ENCODE data around the gene ZNF277. TPM values are rescaled to one million over a fixed set of nuclear protein-coding genes. Genes with fewer than 3 reads are reported as not detected.
A peak's percentile ranks its signal among the peaks of the same experiment; 100 is the strongest.

The ZNF277 gene
- polyA plus RNA-seq, 1 donor = 27.4 TPM

- WGBS (ENCODE audit: insufficient coverage, low lambda C conversion rate) = 80% methylated on average over 1 of the region's 3 CpGs
- Histone ChIP-seq H3K27me3 (ENCODE audit: control insufficient read depth, insufficient read depth, low read length) (no peaks in the 10 kb centered on the region), H3K27ac (ENCODE audit: low read length) (no peak overlapping the region), H3K36me3 (ENCODE audit: control insufficient read depth, insufficient read depth, low read length) (no peaks in the 10 kb centered on the region), H3K9me3 (ENCODE audit: control insufficient read depth, low read depth, low read length) (no peaks in the 10 kb centered on the region), H3K4me1 (ENCODE audit: control insufficient read depth, insufficient read depth, low read length) (no peaks in the 10 kb centered on the region), H3K4me3 (ENCODE audit: low read length) (no peak overlapping the region)
- no peak for DNase-seq
Measured at GRCh38 chr7:112361154-112361553, 154.7 kb downstream of the ZNF277 start.

DNA sequence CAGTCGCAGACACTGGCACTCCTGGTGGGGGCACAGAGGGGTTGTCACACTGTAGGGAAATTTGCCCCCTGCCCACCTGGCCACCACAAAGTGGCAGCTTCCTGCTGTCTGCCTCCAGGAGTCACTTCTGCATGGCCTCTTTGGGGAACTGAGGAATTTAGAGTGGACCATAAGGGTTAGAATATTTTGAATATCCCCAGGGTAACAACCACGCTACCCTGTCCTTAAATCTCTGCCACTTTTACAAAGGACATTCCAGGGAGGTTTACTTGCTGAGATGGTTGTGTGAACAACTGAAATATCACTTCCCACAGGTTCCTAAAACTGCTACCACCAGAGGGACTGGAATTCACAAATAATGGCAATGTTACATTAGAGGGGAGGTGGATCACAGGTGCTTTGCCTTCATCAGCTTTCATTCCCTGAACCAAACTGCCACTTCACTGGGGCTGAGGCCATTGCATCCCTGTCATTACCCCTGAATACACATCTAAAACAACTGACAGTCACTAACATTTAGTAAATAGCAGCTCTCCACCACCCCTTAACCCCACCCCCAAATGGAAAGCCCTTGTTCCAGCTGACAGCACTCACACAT, 155.7 kb downstream of the ZNF277 start:
- no peak for DNase-seq
- H3K9me3 ChIP-seq (ENCODE audit: control insufficient read depth, low read depth, low read length) = no peaks in the 10 kb centered on the region
- no peaks in the 10 kb centered on the region for H3K4me1 ChIP-seq (ENCODE audit: control insufficient read depth, insufficient read depth, low read length)
- no peak overlapping the region for H3K4me3 ChIP-seq (ENCODE audit: low read length)
- no peaks in the 10 kb centered on the region for H3K27me3 ChIP-seq (ENCODE audit: control insufficient read depth, insufficient read depth, low read length)
- no CpG with 5 or more reads among the region's 2 CpGs for WGBS (ENCODE audit: insufficient coverage, low lambda C conversion rate)
- no peaks in the 10 kb centered on the region for H3K36me3 ChIP-seq (ENCODE audit: control insufficient read depth, insufficient read depth, low read length)
- H3K27ac ChIP-seq (ENCODE audit: low read length) = no peak overlapping the region

DNA sequence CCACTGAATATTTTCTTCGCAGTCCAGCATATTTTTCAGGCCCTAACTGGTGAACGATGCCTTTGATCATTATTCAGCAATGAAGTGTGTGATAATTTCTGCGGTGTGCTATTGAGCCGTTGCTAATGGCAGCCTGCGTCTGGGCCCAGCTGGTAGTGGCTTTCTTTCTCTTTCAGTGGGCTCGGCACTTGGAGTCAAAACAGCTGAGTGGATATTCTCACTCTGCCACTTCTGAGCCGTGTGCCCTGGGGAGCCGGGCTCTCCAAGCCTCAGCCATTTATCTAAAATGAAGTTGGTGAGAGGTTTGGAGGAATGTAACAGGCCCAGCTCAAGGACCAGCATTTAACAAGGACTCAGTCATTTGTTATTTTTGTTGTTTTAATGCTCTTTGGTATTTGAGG, 156.2 kb downstream of the ZNF277 start:
- no peak overlapping the region for H3K4me3 ChIP-seq (ENCODE audit: low read length)
- no peaks in the 10 kb centered on the region for H3K9me3 ChIP-seq (ENCODE audit: control insufficient read depth, low read depth, low read length)
- DNase-seq = no peak
- H3K27me3 ChIP-seq (ENCODE audit: control insufficient read depth, insufficient read depth, low read length) = no peaks in the 10 kb centered on the region
- no peaks in the 10 kb centered on the region for H3K36me3 ChIP-seq (ENCODE audit: control insufficient read depth, insufficient read depth, low read length)
- no peak overlapping the region for H3K27ac ChIP-seq (ENCODE audit: low read length)
- no peaks in the 10 kb centered on the region for H3K4me1 ChIP-seq (ENCODE audit: control insufficient read depth, insufficient read depth, low read length)
- no CpG with 5 or more reads among the region's 8 CpGs for WGBS (ENCODE audit: insufficient coverage, low lambda C conversion rate)

- no peaks in the 10 kb centered on the region for H3K36me3 ChIP-seq (ENCODE audit: control insufficient read depth, insufficient read depth, low read length)
- DNase-seq = no peak
- no peaks in the 10 kb centered on the region for H3K9me3 ChIP-seq (ENCODE audit: control insufficient read depth, low read depth, low read length)
- no peaks in the 10 kb centered on the region for H3K27me3 ChIP-seq (ENCODE audit: control insufficient read depth, insufficient read depth, low read length)
- no peak overlapping the region for H3K27ac ChIP-seq (ENCODE audit: low read length)
- WGBS (ENCODE audit: insufficient coverage, low lambda C conversion rate) = no CpG with 5 or more reads among the region's 1 CpG
- no peak overlapping the region for H3K4me3 ChIP-seq (ENCODE audit: low read length)
- H3K4me1 ChIP-seq (ENCODE audit: control insufficient read depth, insufficient read depth, low read length) = no peaks in the 10 kb centered on the region
Measured at GRCh38 chr7:112364388-112364787, 157.9 kb downstream of the ZNF277 start.

DNA sequence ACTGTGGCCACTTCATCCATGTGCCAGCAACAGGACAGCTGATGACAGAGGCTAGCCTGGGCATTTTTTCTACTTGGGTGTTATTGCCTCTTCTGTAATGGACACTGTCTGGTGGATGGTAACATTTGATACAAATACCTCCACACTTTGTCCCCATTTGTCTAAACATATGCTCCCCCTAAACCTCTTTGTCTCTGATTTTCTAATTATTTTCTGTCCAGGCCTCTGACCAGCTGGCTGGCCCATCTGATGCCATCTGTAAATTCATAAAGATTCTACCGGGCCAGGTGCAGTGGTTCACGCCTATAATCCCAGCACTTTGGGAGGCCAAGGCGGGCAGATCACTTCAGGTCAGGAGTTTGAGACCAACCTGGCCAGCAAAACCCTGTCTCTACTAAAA, 159.1 kb downstream of the ZNF277 start:
- DNase-seq = no peak
- Histone ChIP-seq H3K9me3 (ENCODE audit: control insufficient read depth, low read depth, low read length) (no peaks in the 10 kb centered on the region), H3K27ac (ENCODE audit: low read length) (no peak overlapping the region), H3K4me3 (ENCODE audit: low read length) (no peak overlapping the region), H3K27me3 (ENCODE audit: control insufficient read depth, insufficient read depth, low read length) (no peaks in the 10 kb centered on the region), H3K36me3 (ENCODE audit: control insufficient read depth, insufficient read depth, low read length) (no peaks in the 10 kb centered on the region), H3K4me1 (ENCODE audit: control insufficient read depth, insufficient read depth, low read length) (no peaks in the 10 kb centered on the region)
- WGBS (ENCODE audit: insufficient coverage, low lambda C conversion rate) = no CpG with 5 or more reads among the region's 3 CpGs

DNA sequence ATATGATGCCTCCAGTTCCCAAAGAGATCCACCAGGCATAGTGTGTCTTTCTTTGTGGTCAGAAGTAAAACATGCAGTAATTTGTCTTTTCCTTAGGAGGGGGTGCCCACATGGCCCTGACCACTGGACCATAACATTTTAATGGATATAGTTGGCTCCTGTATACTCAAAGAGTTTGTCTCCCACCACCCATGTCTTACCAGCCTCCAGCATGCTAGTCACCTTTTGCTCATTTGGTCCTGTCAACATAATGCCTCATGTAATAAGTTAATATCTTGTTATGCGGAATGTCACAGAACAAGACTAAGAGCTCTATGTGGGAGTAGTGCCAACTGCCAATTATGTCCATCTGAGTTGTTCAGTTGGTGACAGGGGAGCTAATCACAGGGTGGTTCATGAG, 160.4 kb downstream of the ZNF277 start:
- Histone ChIP-seq H3K4me1 (ENCODE audit: control insufficient read depth, insufficient read depth, low read length) (no peaks in the 10 kb centered on the region), H3K9me3 (ENCODE audit: control insufficient read depth, low read depth, low read length) (no peaks in the 10 kb centered on the region), H3K4me3 (ENCODE audit: low read length) (no peak overlapping the region), H3K27me3 (ENCODE audit: control insufficient read depth, insufficient read depth, low read length) (no peaks in the 10 kb centered on the region), H3K36me3 (ENCODE audit: control insufficient read depth, insufficient read depth, low read length) (no peaks in the 10 kb centered on the region), H3K27ac (ENCODE audit: low read length) (no peak overlapping the region)
- DNase-seq = no peak
- no CpG with 5 or more reads among the region's 1 CpG for WGBS (ENCODE audit: insufficient coverage, low lambda C conversion rate)

- peak in 1 of 2 donors; percentile 6 for DNase-seq
- H3K4me3 ChIP-seq (ENCODE audit: low read length) = no peak overlapping the region
- no peaks in the 10 kb centered on the region for H3K36me3 ChIP-seq (ENCODE audit: control insufficient read depth, insufficient read depth, low read length)
- H3K9me3 ChIP-seq (ENCODE audit: control insufficient read depth, low read depth, low read length) = no peaks in the 10 kb centered on the region
- no peak overlapping the region for H3K27ac ChIP-seq (ENCODE audit: low read length)
- H3K27me3 ChIP-seq (ENCODE audit: control insufficient read depth, insufficient read depth, low read length) = no peaks in the 10 kb centered on the region
- no peaks in the 10 kb centered on the region for H3K4me1 ChIP-seq (ENCODE audit: control insufficient read depth, insufficient read depth, low read length)
- no CpG with 5 or more reads among the region's 2 CpGs for WGBS (ENCODE audit: insufficient coverage, low lambda C conversion rate)
Measured at GRCh38 chr7:112370436-112370835, 163.9 kb downstream of the ZNF277 start.

DNA sequence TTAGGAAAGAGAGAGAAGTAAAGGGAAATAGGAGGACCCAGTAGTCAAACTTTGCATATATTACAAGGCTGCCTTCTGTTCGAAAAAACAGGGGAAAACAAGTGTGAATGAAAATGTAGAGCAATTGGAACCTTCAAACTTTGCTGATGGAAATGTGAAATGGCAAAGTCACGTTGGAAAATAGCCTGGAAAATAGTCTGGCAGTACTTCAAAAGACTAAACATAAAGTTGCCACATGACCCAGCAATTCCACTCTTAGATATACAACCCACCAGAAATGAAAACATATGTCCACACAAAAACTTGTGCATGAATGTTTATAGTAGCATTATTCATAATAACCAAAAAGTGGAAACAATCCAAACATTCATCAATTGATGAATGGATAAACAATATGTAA, 165.2 kb downstream of the ZNF277 start:
- Histone ChIP-seq H3K36me3 (ENCODE audit: control insufficient read depth, insufficient read depth, low read length) (no peaks in the 10 kb centered on the region), H3K27ac (ENCODE audit: low read length) (no peak overlapping the region), H3K4me1 (ENCODE audit: control insufficient read depth, insufficient read depth, low read length) (no peaks in the 10 kb centered on the region), H3K9me3 (ENCODE audit: control insufficient read depth, low read depth, low read length) (no peaks in the 10 kb centered on the region), H3K4me3 (ENCODE audit: low read length) (no peak overlapping the region), H3K27me3 (ENCODE audit: control insufficient read depth, insufficient read depth, low read length) (no peaks in the 10 kb centered on the region)
- DNase-seq = no peak
- 100% methylated on average over 1 of the region's 2 CpGs for WGBS (ENCODE audit: insufficient coverage, low lambda C conversion rate)

- no peak overlapping the region for H3K27ac ChIP-seq (ENCODE audit: low read length)
- 80% methylated on average over 1 of the region's 1 CpG for WGBS (ENCODE audit: insufficient coverage, low lambda C conversion rate)
Measured at GRCh38 chr7:112372101-112372500, 165.6 kb downstream of the ZNF277 start.

GRCh38 chr7:112377593-112377992, 171.1 kb downstream of the ZNF277 start:
- no peak for DNase-seq
- Histone ChIP-seq H3K4me3 (ENCODE audit: low read length) (no peak overlapping the region), H3K9me3 (ENCODE audit: control insufficient read depth, low read depth, low read length) (no peaks in the 10 kb centered on the region), H3K4me1 (ENCODE audit: control insufficient read depth, insufficient read depth, low read length) (no peaks in the 10 kb centered on the region), H3K36me3 (ENCODE audit: control insufficient read depth, insufficient read depth, low read length) (no peaks in the 10 kb centered on the region), H3K27ac (ENCODE audit: low read length) (no peak overlapping the region), H3K27me3 (ENCODE audit: control insufficient read depth, insufficient read depth, low read length) (no peaks in the 10 kb centered on the region)
- no CpG with 5 or more reads among the region's 1 CpG for WGBS (ENCODE audit: insufficient coverage, low lambda C conversion rate)

More at GRCh38 chr7:112372101-112372500, 165.6 kb downstream of the ZNF277 start:
- Histone ChIP-seq H3K4me1 (ENCODE audit: control insufficient read depth, insufficient read depth, low read length) (no peaks in the 10 kb centered on the region), H3K27me3 (ENCODE audit: control insufficient read depth, insufficient read depth, low read length) (no peaks in the 10 kb centered on the region), H3K4me3 (ENCODE audit: low read length) (no peak overlapping the region), H3K9me3 (ENCODE audit: control insufficient read depth, low read depth, low read length) (no peaks in the 10 kb centered on the region), H3K36me3 (ENCODE audit: control insufficient read depth, insufficient read depth, low read length) (no peaks in the 10 kb centered on the region)
- DNase-seq = no peak

GRCh38 chr7:112381311-112382091, 175.0 kb downstream of the ZNF277 start:
- Histone ChIP-seq H3K4me3 (ENCODE audit: low read length) (no peak overlapping the region), H3K4me1 (ENCODE audit: control insufficient read depth, insufficient read depth, low read length) (no peaks in the 10 kb centered on the region), H3K36me3 (ENCODE audit: control insufficient read depth, insufficient read depth, low read length) (no peaks in the 10 kb centered on the region), H3K27me3 (ENCODE audit: control insufficient read depth, insufficient read depth, low read length) (no peaks in the 10 kb centered on the region), H3K9me3 (ENCODE audit: control insufficient read depth, low read depth, low read length) (no peaks in the 10 kb centered on the region), H3K27ac (ENCODE audit: low read length) (no peak overlapping the region)
- 75% methylated on average over 2 of the region's 5 CpGs for WGBS (ENCODE audit: insufficient coverage, low lambda C conversion rate)
- DNase-seq = no peak
